GM18868 (cell line): ENCODE results near the gene SMIM14.
"Not testable (repeated sequence)": the region's sequence is repeated elsewhere in the genome, so short reads cannot be mapped to it uniquely, and the experiment has no call there.

ENCODE experiments used
- ATAC-seq: cut with Tn5 transposase; IDR thresholded peaks from one replicate; pipeline ENCODE4 v1.9.1; 2021; ENCODE audit warnings: mild to moderate bottlenecking, moderate library complexity; ENCODE audit not compliant: unreplicated experiment

Gene SMIM14

DNA sequence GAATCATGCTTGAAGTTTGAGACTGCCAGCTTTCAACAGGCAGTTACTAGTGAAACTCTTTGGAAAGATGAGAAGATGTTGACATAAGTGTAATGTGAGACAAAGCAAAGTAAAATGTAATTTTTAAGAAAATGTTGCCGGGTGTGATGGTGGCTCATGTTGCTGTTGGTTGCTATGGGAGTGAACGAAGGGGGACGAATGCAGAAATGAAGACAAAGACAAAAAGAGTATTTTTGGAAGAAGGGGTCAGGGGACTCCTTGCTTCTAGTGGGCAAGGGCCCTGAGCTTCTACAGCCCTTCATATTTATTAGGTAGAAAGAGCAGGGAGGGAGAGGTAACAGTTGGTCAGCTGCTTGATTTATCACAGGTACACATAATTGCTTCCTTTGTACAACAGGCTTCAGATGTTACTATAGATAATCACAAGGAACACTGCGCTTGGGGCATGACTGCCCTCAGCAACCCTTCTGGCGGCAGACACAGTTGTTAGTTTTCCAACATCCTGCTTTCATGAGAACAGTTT is 99.5 kb downstream of the SMIM14 start:
- no peak for ATAC-seq

DNA sequence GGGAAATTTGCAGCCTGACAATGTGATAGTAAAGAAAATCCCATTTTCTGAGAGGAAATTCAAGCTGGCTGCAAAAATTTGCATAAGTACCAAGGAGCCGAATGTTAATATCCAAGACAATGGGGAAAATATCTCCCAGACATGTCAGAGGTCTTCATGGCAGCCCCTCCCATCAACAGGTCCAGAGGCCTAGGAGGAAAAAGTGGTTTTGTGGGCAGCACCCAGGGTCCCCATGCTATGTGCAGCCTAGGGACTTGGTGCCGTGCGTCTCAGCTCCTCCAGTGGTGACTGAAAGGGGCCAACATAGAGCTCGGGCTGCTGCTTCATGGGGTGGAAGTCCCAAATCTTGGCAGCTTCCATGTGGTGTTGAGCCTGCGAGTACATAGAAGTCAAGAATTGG is 105.1 kb downstream of the SMIM14 start:
- no peak for ATAC-seq

DNA sequence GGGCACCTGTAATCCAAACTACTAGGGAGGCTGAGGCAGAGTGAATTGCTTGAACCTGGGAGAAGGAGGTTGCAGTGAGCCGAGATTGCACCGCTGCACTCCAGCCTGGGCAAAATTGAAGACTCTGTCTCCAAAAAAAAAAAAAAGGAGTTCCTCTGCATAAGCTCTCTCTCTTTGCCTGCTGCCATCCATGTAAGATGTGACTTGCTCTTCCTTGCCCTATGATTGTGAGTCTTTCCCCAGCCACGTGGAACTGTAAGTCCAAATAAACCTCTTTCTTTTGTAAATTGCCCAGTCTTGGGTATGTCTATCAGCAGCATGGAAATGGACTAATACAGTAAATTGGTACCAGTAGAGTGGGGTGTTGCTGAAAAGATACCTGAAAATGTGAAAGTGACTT is 106.4 kb downstream of the SMIM14 start:
- not testable (repeated sequence) for ATAC-seq

DNA sequence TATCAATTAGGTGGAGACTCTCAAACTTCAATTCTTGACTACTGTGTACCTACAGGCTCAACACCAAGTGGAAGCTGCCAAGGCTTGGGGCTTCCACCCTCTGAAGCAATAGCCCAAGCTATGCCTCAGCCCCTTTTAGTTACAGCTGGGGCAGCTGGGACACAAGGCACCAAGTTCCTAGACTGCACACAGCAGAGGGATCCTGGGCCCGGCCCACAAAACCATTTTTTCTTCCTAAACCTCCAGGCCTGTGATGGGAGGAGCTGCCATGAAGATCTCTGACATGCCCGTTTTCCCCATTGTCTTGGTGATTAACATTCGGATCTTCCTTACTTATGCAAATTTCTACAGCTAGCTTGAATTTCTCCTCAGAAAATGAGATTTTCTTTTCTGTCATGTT is 108.0 kb downstream of the SMIM14 start:
- no peak for ATAC-seq

DNA sequence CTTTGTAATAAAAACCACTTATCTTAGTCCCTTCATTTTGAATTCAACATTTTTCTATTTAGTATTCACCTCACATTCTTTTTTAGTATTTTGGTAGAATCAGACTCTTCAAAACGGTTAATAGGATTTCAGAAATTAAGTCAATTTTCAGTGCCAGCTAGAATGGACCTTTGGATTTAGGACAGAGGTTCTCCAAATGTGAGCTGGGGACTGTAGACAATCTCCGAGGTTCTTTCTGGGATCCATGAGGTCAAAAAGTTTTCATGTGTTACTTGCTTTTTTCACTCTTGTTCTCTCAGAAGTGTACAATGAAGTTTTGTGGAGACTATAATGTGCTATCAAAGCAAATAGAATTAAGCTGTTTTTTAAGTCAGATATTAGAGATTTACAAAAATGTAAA is 109.1 kb downstream of the SMIM14 start:
- ATAC-seq: no peak

DNA sequence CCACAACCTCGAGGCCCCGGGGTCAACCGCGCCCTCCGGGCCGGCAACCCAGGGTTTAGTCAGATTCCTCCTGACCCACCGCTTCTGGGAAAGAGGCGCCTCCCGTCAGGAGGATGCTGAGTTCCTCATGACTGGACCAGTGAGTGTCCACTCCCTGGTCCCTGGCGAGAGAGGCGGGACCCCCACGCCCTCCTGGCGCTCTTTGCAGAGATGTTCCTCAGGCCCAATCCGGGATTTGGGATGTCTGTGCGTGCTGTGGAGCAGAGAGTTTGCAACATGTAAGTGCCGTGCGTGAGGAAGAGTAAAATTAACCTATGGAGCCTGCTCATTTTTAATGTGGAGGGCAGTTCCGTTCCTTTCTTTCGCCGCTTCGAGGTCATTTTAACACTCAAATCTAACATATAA is 110.6 kb downstream of the SMIM14 start:
- ATAC-seq: no peak

DNA sequence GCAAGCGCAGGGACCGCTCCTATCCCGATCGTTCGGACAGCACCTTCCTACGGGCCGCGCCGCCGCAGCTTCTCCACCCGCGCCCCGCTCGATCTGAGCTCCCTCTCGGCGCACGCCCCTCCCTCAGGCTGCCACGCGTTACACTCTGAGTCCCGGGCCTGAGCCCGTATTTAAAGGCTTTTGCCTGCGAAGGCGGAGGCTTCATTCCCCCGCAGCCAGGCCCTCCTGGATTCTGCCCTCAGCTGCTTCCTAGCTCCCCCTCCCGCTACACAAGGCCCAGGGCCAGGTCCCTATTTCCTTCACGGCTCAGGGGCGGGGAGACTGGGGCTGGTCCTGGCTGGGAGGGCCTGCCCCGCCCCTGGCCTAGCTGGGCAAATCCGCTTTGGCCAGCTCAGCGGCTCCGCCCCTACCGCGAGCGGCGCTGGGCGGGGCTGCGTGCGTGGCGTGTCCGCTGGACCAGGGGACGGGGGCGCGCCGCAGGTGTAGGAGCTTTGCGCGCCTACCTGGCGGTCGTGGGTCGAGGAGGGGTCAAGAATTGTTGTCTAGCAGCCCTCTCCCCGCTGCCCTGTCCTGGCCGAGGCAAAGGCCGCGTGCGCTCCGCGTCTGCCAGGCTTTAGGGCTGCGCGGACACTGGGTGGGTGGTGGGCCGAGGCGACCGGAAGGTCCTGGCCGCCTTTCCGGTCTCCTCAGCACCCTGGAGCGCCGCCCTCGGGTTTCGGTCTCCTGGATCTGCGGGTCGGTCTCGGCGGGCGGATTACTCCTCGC is 111.2 kb downstream of the SMIM14 start, which contains the start of gene UGDH:
Gene UGDH (minus strand): TSS at position 144 of the 765 bp plus-strand sequence. CDS start 5,927 bp downstream, outside the sequence.
- ATAC-seq: peak; percentile 96

DNA sequence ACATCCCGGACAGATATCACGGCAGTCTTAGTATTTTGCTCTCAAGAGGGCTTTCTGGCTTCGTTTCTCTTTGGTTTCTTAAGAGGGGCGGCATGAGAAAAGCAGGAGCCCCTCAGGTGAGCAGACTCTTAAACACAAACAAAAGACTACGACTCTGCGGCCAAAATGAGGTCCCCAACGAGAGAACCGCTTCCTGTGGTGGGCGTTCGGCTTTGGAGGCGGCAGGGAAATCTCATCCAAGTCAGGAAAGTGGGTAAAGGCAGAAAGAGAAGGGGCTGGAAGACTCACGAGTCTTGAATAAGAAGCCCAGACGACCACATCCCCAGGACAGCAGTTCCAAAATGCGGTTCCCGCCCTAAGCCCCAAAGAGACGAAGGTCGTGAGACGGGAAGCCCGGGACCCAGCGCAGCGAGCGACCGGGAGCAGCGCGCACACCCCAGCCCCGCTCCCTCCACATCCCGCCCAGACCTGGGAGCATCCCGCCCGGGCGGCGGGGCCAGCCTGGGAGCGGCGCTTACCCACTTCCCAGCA is 111.8 kb downstream of the SMIM14 start:
- ATAC-seq: no peak

DNA sequence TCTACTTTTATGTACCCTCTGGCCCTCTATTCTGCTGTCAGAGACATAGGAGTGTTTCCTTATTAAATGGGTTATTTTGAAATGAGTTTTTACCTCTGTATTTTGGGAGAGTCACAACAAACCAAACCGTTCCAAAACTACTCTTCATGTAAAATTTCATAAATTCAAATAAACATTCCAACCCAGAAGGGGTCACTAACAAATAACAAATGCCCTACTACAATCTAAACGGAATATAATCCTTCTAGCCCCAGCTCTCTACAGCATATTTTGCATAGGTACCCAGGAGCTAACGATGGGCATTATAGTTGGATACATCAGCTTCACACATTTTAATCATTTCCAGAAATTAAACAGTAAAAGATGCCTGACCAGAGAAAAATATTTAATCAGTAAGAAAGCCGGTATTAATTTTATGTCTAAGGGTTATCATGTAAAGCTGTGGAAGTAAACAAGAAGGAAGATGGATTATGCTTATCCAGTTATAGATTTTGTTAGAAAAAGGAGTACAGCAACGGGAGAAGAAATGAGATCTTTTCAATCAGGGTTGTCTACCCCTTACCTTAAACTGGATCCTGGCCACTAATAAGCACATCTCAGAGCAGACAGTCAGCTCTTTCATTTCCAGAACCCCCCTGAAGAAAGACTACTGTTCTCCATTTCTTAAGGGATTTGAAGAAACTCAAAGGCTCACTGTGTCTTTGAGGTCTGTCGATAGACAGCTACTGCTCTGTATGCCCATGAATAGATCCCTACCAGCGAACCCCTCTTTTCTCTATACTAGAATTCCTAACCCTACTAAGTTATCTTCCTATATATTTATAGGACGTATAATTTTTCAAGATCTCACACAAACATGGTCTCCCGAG is 112.6 kb downstream of the SMIM14 start:
- ATAC-seq: no peak

DNA sequence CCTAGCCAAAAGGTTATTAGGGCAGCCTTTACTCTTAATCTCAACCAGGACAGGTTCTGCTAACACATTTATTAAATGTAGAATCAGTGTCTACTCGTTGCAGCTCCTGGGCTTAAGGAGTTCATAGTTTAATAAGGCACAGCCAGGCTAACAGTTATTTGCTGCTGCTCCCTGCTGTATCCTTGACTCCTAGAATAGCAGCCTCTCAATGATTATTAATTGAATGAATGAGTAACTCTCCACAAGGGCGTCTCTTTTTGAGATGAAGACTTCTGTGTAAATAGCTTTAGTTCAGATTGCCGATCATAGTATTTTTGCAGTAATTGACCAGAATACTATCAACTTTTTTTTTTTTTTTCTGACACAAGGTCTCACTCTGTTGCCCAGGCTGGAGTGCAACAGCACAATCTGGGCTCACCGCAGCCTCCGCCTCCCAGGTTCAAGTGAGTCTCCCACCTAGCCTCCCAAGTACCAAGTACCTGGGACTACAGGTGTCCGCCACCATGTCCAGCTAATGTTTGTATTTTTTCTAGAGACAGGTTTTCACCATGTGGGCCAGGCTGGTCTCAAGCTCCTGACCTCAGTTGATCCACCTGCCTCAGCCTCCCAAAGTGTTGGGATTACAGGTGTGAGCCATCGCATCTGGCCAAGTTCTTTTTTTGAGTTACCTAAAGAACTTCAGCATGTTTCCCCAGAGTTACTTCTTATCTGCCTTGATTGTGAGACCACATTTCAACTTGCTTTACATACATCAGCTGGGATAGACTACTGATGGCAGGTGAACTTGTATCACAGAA is 114.3 kb downstream of the SMIM14 start:
- no peak for ATAC-seq

DNA sequence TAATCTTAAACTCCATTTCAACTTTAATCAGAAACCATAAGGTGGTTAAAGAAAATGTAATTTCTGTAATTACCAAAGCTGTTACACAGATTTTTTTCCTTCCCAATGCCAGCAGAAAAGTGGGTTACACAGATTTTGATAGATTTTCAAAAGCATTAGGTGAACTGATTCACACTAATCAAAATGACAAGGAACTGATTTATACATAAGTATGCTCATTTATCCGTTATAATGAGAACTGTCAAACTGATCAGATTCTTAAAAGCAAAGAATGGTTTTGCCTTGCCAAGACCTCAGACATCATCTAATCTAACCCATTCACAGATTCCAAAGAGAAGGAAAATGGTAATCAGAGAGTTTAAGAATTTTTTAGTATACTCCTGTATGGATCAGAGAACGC is 116.6 kb downstream of the SMIM14 start:
- ATAC-seq: no peak

DNA sequence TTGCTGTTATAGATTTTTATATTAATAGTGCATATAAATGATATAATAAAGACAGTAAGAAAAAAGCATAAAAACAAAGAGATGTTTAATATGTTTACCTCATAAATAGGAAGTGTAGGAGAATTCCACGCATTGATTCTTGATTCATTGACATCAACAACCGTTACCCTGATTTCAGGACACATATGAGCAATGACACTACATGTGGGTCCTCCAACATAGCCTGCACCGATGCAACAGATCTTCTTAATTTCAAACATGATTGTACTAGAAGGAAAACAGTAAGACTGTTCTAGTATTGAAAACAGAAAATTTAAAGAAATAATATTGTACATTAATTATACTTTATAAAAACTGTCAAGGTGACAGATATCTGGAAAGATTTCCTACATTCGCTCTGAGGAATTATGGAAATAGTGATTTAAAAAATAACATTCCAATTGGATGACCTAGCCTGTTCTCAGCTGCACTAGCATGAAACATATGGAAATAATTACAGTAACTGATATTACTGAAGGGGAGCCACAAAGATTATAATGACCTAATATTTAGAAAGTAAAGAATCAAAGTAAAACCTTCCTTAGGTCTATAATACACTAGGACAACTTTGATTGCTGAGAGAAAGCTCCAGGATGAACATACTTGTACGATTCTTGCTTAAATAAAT is 117.3 kb downstream of the SMIM14 start:
- no peak for ATAC-seq

DNA sequence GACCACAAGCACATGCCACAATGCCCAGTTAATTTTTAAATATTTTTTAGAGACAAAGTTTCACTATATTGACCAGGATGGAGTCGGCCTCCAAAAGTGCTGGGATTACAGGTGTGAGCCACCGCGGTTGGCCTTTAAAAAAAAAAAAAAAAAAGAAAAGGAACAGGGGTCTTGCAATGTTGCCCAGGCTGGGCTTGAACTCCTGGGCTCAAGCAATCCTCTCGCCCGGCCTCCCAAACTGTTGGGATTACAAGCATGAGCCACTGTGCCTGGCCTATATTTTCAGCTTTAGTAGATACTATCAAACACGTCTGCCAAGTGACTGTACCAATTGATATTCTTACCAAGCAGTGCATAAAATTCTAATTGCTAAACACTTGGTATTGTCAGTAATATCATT is 120.2 kb downstream of the SMIM14 start:
- no peak for ATAC-seq

DNA sequence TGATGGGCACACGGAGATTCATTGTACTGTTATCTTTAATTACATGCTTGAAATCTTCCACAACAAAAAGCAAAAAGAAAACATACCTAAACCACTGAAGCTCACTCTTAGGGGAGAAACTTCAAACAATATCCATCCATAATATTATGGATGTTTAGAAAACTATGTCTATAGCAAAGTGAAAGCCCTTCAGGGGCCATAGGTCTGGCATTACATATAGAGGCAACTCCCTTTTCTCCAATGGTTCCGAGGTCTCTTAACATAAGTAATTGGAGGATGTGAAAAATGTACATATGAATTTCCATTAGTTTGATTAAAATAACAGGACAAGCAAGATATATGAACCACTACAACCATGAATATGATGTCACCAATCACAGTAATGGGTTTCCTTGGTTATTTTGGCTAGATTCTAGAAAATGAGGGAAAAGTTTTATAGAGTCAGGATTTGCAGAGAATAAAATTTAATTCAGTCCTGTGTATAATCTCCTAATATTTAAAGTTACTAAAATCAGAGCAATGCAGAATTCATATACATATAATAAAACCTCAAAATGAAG is 122.2 kb downstream of the SMIM14 start:
- no peak for ATAC-seq

DNA sequence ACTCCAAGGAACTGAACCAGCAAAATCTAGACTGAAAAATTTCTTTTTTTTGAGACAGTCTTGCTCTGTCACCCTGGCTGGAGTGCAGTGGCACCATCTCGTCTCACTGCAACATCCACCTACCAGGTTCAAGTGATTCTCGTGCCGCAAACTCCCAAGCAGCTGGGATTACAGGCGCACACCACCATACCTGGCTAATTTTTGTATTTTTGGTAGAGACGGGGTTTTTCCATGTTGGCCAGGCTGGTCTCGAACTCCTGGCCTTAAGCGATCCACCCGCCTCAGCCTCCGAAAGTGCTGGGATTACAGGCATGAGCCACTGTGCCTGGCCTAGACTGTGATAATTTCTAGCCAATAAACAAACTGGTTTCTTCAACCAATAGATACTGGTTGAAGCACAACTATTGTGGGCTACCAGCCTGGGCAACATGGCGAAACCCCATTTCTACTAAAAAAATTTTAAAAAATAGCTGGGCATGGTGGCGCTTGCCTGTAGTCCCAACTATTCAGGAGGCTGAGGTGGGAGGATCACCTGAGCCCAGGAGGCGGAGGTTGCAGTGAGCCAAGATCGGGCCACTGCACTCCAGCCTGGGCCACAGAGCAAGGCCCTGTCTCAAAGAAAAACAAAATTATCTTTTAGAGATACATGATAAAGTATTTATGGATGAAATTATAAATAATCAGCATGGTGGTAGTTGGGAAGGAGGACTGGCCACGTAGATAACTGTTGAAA is 122.8 kb downstream of the SMIM14 start:
- ATAC-seq: not testable (repeated sequence)

DNA sequence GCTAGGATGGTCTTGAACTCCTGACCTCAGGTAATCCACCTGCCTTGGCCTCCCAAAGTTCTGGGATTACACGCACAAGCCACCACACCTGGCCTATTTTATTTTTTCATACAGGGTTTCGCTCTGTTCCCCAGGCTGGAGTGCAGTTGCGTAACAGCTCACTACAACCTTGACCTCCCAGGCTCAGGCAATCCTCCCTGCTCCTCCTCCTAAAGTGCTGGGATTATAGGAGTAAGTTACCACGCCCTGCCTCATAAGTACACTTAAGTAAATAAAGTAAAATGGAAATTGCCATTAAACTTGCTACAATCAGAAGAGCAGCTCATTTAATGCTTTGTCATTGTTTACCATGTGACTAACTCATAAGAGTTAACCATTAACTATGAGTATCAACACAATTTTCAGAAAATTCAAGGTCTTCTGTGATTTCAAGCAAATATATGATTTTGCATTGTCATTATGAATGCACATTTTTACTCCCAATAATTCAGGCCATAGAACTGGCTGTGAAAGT is 123.7 kb downstream of the SMIM14 start:
- no peak for ATAC-seq

DNA sequence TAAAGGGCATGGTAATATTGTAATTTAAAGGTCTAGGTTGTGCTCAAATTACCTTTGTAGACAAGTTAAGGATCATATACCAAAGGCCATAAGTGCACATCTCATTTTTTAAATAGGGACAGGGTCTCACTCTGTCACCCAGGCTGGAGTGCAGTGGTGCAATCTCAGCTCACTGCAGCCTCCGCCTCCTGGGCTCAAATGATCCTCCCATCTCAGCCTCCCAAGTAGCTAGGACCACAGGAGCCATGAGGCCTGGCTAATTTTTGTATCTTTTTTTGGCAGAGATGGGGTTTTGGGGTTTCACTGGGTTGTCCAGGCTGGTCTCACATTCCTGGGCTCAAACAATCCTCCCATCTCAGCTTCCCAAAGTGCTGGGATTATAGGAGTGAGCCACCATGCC is 124.4 kb downstream of the SMIM14 start:
- ATAC-seq: not testable (repeated sequence)

DNA sequence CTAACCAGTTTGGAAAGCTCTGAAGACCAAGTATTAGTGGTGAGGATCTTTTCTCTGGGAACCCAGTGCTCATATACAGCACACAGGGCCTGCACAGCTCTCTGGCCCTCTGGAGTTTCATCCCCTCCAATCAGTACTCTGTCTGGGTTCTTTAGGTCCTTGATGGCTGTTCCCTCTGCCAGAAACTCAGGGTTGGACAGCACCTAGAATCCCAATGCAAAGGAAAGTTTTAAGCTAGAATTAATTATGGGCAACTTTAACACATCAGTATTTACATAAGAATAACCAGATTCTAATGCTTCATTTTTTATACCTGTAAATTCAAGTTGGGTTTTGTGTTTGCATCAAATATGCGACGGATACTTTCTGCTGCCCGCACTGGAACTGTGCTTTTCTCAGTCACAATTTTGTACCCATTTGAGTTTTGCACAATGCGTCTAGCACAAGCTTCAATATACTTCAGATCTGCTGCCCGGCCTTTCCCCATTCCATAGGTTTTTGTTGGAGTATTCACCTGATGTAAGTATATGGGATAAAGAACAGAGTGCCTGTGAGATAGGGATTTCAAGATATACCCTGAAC is 128.2 kb downstream of the SMIM14 start:
- ATAC-seq: no peak

DNA sequence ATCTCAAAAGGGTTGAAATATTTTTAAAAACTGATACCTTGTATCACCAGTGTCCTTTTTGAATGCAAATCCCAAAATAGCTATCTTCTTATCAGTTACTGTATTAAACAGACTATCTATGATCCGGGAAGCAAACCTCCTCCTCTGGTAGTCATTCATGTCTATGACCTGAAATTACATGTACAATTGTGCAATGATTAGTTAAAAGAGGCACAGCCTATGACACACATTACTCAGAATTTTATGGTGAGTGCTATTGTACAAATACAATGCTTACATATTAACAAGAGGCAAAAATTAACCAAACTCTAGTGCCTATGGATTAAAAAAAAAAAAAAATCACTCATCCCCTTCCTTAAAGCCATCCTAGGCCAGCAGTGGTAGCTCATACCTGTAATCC is 133.1 kb downstream of the SMIM14 start:
- no peak for ATAC-seq
